Measurements from ENCODE around the gene INTS12. TPM values are rescaled to one million over a fixed set of nuclear protein-coding genes. Genes with fewer than 3 reads are reported as not detected.

The INTS12 gene
- total and polyA plus RNA-seq, 2 experiments from 2014 or later = 12.6 to 15.3 TPM

GRCh38 chr4:105686571-105686970 is 21.9 kb downstream of the INTS12 start (continued):
- no peak for TF ChIP-seq EZH2phosphoT487 (IDR thresholded peaks at IDR 0.05; ENCODE audit: unreplicated experiment)
- TF ChIP-seq STAT1 (IDR thresholded peaks at IDR 0.05; ENCODE audit: unreplicated experiment) = no peak
- no peak for TF ChIP-seq REST (IDR thresholded peaks at IDR 0.05; ENCODE audit: unreplicated experiment)
- TF ChIP-seq EZH2 (IDR thresholded peaks at IDR 0.05; ENCODE audit: low read depth, unreplicated experiment) = no peak
- no peak for TF ChIP-seq NANOG (IDR thresholded peaks at IDR 0.05; ENCODE audit: borderline replicate concordance)
- no peak for TF ChIP-seq ZNF114 (CRISPR knock-in tag; IDR thresholded peaks at IDR 0.05)
- TF ChIP-seq ZNF331 (CRISPR knock-in tag; IDR thresholded peaks at IDR 0.05; ENCODE audit: low read depth) = no peak
- TF ChIP-seq CREB1 (CRISPR knock-in tag; IDR thresholded peaks at IDR 0.05; ENCODE audit: low read depth) = no peak
- TF ChIP-seq POLR2AphosphoS5 (IDR thresholded peaks at IDR 0.05; ENCODE audit: low read depth) = no peak
- TF ChIP-seq ETS1 (IDR thresholded peaks at IDR 0.05) = no peak
- no peak for TF ChIP-seq JUNB (IDR thresholded peaks at IDR 0.05; ENCODE audit: unreplicated experiment)
- TF ChIP-seq CTCF (conservative IDR thresholded peaks at IDR 0.05; ENCODE audit: low read depth in 2 of 2) = no peak

GRCh38 chr4:105683038-105683437 is 25.5 kb downstream of the INTS12 start:
- Mint-ChIP-seq H3K27ac (peak overlapping the region; percentile 44), H3K9me3 (no peaks in the 10 kb centered on the region), H3K36me3 (ENCODE audit: low read depth) (peaks cover 4% of the 10 kb centered on the region; the same call in 1 of the 3 replicates), H3K4me1 (no peaks in the 10 kb centered on the region), H3K27me3 (ENCODE audit: insufficient read depth, low read depth, poor library complexity) (no peaks in the 10 kb centered on the region), H3K4me3 (no peak overlapping the region)
- no peaks in the 10 kb centered on the region for H3K79me2 ChIP-seq (replicated peaks; ENCODE audit: insufficient read depth)
- DNase-seq (ENCODE audit: low spot score) (no peak), ATAC-seq (no peak)
- no peak overlapping the region for H2AFZ ChIP-seq
- H3K4me1 ChIP-seq (ENCODE audit: insufficient read depth) = no peaks in the 10 kb centered on the region
- H3K27me3 ChIP-seq (ENCODE audit: insufficient read depth) = no peaks in the 10 kb centered on the region
- H4K20me1 ChIP-seq (replicated peaks; ENCODE audit: insufficient read depth) = no peaks in the 10 kb centered on the region
- no peak overlapping the region for H3K4me3 ChIP-seq
- no peaks in the 10 kb centered on the region for H3K9me2 ChIP-seq (ENCODE audit: insufficient read depth)
- H3K4me2 ChIP-seq = no peak overlapping the region
- TF ChIP-seq ETS1 (IDR thresholded peaks at IDR 0.05) (no peak), EZH2phosphoT487 (IDR thresholded peaks at IDR 0.05; ENCODE audit: unreplicated experiment) (no peak), STAT1 (IDR thresholded peaks at IDR 0.05; ENCODE audit: unreplicated experiment) (no peak), CTCF (conservative IDR thresholded peaks at IDR 0.05; ENCODE audit: low read depth in 2 of 2) (no peak)
- H3K27ac ChIP-seq (ENCODE audit: low read depth) = no peak overlapping the region
- no peaks in the 10 kb centered on the region for H3K36me3 ChIP-seq (ENCODE audit: insufficient read depth)
- no peaks in the 10 kb centered on the region for H3F3A ChIP-seq (replicated peaks; ENCODE audit: low read depth)

Data from GM23338 (cell line).